AG04450 (cell line): ENCODE data around the gene WT1. TPM values are rescaled to one million over a fixed set of nuclear protein-coding genes. Genes with fewer than 3 reads are reported as not detected.

Experiments
- CTCF ChIA-PET: fragments of 300-600, 350-600 bp; formaldehyde crosslinking; extraction: SDS; loops from one replicate; lab custom pipeline; 2022; ENCODE audit warnings: antibody characterized with exemption, inconsistent platforms; lab: Charles Lee
- POLR2A ChIA-PET: fragments of 350-600 bp; formaldehyde crosslinking; extraction: SDS; loops from one replicate; lab custom pipeline; 2021; ENCODE audit warnings: antibody characterized with exemption, inconsistent platforms; lab: Yijun Ruan, JAX
- DNase-seq: peaks from one replicate; pipeline ENCODE4 v3.0.0-alpha.2; 2011; ENCODE audit warnings: low read depth, low spot score
- H3K27ac ChIP-seq: one replicate; pipeline ENCODE4 v1.5.1; 2012; ENCODE audit warnings: low read depth, low read length, control low read depth
- H3K27me3 ChIP-seq: one replicate; pipeline ENCODE4 v1.6.0; 2012; ENCODE audit warnings: low read length; ENCODE audit not compliant: control insufficient read depth, insufficient read depth
- H3K4me3 ChIP-seq: 2 replicates; pipeline ENCODE4 v1.5.1; 2011; ENCODE audit warnings: mild to moderate bottlenecking, low read depth, low read length, control low read depth
- H3K9me3 ChIP-seq: 2 replicates; pipeline ENCODE4 v1.5.1; 2012; ENCODE audit warnings: low read length; ENCODE audit not compliant: control insufficient read depth, insufficient read depth
- CTCF ChIP-seq: IDR thresholded peaks from 2 replicates; pipeline ENCODE4 v1.5.1; 2011; ENCODE audit warnings: low read depth, low read length, control low read depth, inconsistent platforms
- polyA plus RNA-seq: library from polyadenylated mRNA; depleted of rRNA; stranded (reverse); fragments of >200 nt; gene quantifications from 2 replicates; pipeline ENCODE4 v1.2.3, GENCODE V29; 2011

The WT1 gene
- polyA plus RNA-seq, 1 experiment: not detected

GRCh38 chr11:32358729-32359128 is 76.6 kb downstream of the WT1 start:
- CTCF ChIA-PET: no interaction called here

DNA sequence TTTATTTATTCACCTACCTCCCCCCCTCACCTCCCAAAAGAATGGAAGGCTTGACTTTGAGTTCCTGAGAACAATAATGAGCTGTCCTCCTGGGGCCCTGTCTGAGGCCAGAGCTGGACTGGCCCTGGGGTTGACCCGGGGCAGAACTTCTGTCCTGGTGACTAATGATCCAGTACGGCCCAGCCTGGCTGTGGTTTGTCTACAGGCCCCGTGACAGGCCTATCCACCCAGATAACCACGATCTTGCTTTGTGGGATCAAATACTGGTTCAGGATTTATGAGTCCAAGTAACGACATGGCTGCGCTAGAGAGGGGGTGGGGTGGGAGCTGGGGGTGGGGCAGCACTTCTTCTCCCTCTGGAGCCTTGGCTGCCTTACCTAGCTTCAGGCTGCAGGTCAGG is 81.5 kb downstream of the WT1 start:
- H3K9me3 ChIP-seq: no peaks in the 10 kb centered on the region
- H3K27me3 ChIP-seq: no peaks in the 10 kb centered on the region
- DNase-seq: no peak
- ChIA-PET POLR2A (no interaction called here), CTCF (no interaction called here)
- no peak overlapping the region for H3K27ac ChIP-seq
- no peak overlapping the region for H3K4me3 ChIP-seq
- TF ChIP-seq CTCF: no peak

More at GRCh38 chr11:32358729-32359128, 76.6 kb downstream of the WT1 start:
- H3K27ac ChIP-seq: no peak overlapping the region
- H3K27me3 ChIP-seq: peaks cover 2% of the 10 kb centered on the region
- no peaks in the 10 kb centered on the region for H3K9me3 ChIP-seq
- DNase-seq: no peak
- no peak overlapping the region for H3K4me3 ChIP-seq
- TF ChIP-seq CTCF: no peak
- POLR2A ChIA-PET: no interaction called here

GRCh38 chr11:32348502-32348901 is 86.8 kb downstream of the WT1 start:
- Histone ChIP-seq H3K9me3 (no peaks in the 10 kb centered on the region), H3K4me3 (no peak overlapping the region), H3K27ac (no peak overlapping the region), H3K27me3 (no peaks in the 10 kb centered on the region)
- no peak for DNase-seq
- POLR2A ChIA-PET: no interaction called here
- CTCF ChIA-PET: interaction anchor here (0.6 kb wide), 1 partner anchor 36 kb away, joined by 4 read pairs; no protein-coding TSS in a partner anchor
- TF ChIP-seq CTCF: no peak

GRCh38 chr11:32344946-32345345 is 90.4 kb downstream of the WT1 start:
- no peak for DNase-seq
- Histone ChIP-seq H3K4me3 (no peak overlapping the region), H3K27ac (no peak overlapping the region), H3K9me3 (no peaks in the 10 kb centered on the region), H3K27me3 (no peaks in the 10 kb centered on the region)
- ChIA-PET CTCF (no interaction called here), POLR2A (no interaction called here)
- no peak for TF ChIP-seq CTCF

- TF ChIP-seq CTCF: no peak
- no peak for DNase-seq
- Histone ChIP-seq H3K9me3 (no peaks in the 10 kb centered on the region), H3K27me3 (no peaks in the 10 kb centered on the region), H3K4me3 (no peak overlapping the region), H3K27ac (no peak overlapping the region)
- CTCF ChIA-PET: no interaction called here
- POLR2A ChIA-PET: no interaction called here
Measured at GRCh38 chr11:32343325-32344008, 91.9 kb downstream of the WT1 start.
